ENCODE measurements around the gene ABI1.

DNA sequence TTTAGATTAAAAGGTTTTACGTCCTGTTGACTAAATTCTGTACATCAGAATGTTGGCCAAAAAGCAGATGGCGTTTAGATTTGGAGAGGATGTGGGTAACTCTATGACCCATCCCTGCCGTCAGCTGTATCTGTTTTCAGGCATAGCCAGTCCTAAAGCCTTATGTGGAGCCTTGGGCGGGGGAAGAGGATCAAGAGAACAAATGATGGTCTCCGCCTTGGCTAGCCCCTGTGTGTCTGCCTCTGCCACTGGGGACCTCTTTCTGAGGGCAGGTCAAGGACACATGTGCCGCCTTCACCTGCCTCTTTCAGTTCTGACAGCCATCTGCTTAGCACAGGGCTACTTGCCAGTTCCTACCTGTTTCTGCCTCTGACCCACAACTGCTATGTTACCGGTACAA is 139.2 kb downstream of the ABI1 start:
- no peak for TF ChIP-seq CREB1 (IDR thresholded peaks at IDR 0.05; ENCODE audit: low read depth)
- no peak for TF ChIP-seq RAD21 (IDR thresholded peaks at IDR 0.05; ENCODE audit: low read depth)
- no peak for TF ChIP-seq YY1 (IDR thresholded peaks at IDR 0.05; ENCODE audit: low read depth)
- no peak for TF ChIP-seq CEBPB (IDR thresholded peaks at IDR 0.05)
- no peak for TF ChIP-seq TAF1 (IDR thresholded peaks at IDR 0.05; ENCODE audit: low read depth)
- TF ChIP-seq TEAD4 (IDR thresholded peaks at IDR 0.05), result no peak
- no peak for TF ChIP-seq TCF12 (IDR thresholded peaks at IDR 0.05; ENCODE audit: low read depth)
- TF ChIP-seq EGR1 (IDR thresholded peaks at IDR 0.05), result no peak
- no peak for TF ChIP-seq EP300 (IDR thresholded peaks at IDR 0.05; ENCODE audit: borderline replicate concordance)
- no peak for TF ChIP-seq USF1 (IDR thresholded peaks at IDR 0.05)
- no peak for TF ChIP-seq REST (IDR thresholded peaks at IDR 0.05; ENCODE audit: low read depth)
- TF ChIP-seq NFIC (IDR thresholded peaks at IDR 0.05), result no peak
